HG03432 (cell line): Measurements from ENCODE around the gene ATXN7L3.
"Not testable (repeated sequence)": the region's sequence is repeated elsewhere in the genome, so short reads cannot be mapped to it uniquely, and the experiment has no call there.

ENCODE experiments used
- ATAC-seq: cut with Tn5 transposase; IDR thresholded peaks from one replicate; pipeline ENCODE4 v1.9.1; 2021; ENCODE audit warnings: mild to moderate bottlenecking, moderate library complexity; ENCODE audit not compliant: unreplicated experiment

The ATXN7L3 gene

GRCh38 chr17:44177640-44178039 is 22.0 kb downstream of the ATXN7L3 start:
- ATAC-seq = no peak

GRCh38 chr17:44176671-44177501 is 22.8 kb downstream of the ATXN7L3 start:
- no peak for ATAC-seq

GRCh38 chr17:44176257-44176656 is 23.4 kb downstream of the ATXN7L3 start:
- ATAC-seq = no peak

- ATAC-seq = no peak
Measured at GRCh38 chr17:44174427-44174826, 25.3 kb downstream of the ATXN7L3 start.

- ATAC-seq = no peak
Measured at GRCh38 chr17:44171931-44172455, 27.7 kb downstream of the ATXN7L3 start.

GRCh38 chr17:44170499-44171201 is 29.0 kb downstream of the ATXN7L3 start, which contains the start of gene ASB16:
TSS of gene ASB16 (plus strand) at chr17:44170704. CDS start at chr17:44170790, 86 bp downstream.
- ATAC-seq = no peak

GRCh38 chr17:44170135-44170498 is 29.6 kb downstream of the ATXN7L3 start:
- no peak for ATAC-seq

GRCh38 chr17:44167181-44167861 is 32.4 kb downstream of the ATXN7L3 start:
- ATAC-seq = no peak

GRCh38 chr17:44164476-44164875 is 35.2 kb downstream of the ATXN7L3 start:
- no peak for ATAC-seq

- no peak for ATAC-seq
Measured at GRCh38 chr17:44159519-44160210, 40.0 kb downstream of the ATXN7L3 start.

GRCh38 chr17:44155488-44155887 is 44.2 kb downstream of the ATXN7L3 start:
- no peak for ATAC-seq

GRCh38 chr17:44152875-44153274 is 46.8 kb downstream of the ATXN7L3 start:
- ATAC-seq = no peak

GRCh38 chr17:44149750-44150329 is 49.8 kb downstream of the ATXN7L3 start:
- ATAC-seq = no peak

- ATAC-seq = not testable (repeated sequence)
Measured at GRCh38 chr17:44149066-44149465, 50.6 kb downstream of the ATXN7L3 start.

- ATAC-seq = no peak
Measured at GRCh38 chr17:44147812-44148211, 51.9 kb downstream of the ATXN7L3 start.

GRCh38 chr17:44146375-44147346 is 53.0 kb downstream of the ATXN7L3 start:
- no peak for ATAC-seq

GRCh38 chr17:44144966-44145739 is 54.5 kb downstream of the ATXN7L3 start:
- ATAC-seq = no peak

GRCh38 chr17:44143921-44144320 is 55.8 kb downstream of the ATXN7L3 start:
- not testable (repeated sequence) for ATAC-seq
